ENCODE results near the gene FBXW11. TPM values are rescaled to one million over a fixed set of nuclear protein-coding genes. Genes with fewer than 3 reads are reported as not detected.

Gene FBXW11
- total and polyA plus RNA-seq, 3 donors from 2014 or later, result 46.3 to 61.8 (median 60.6) TPM

GRCh38 chr5:171868236-171868635, 138.2 kb downstream of the FBXW11 start:
- 74 to 81% methylated on average over 2 of the region's 2 CpGs for WGBS, 2 donors
- no peaks in the 10 kb centered on the region for H3K36me3 ChIP-seq (ENCODE audit: low read depth, missing control alignments)
- no peaks in the 10 kb centered on the region for H3K4me1 ChIP-seq
- no peak overlapping the region for H3K27ac ChIP-seq
- DNase-seq, result no peak
- intact Hi-C loops (cut with DNase I; ENCODE audit: low total_unique reads), result no loop called here
- H3K4me3 ChIP-seq, result no peak overlapping the region
- no peaks in the 10 kb centered on the region for H3K9me3 ChIP-seq
- TF ChIP-seq CTCF (IDR thresholded peaks at IDR 0.05), result no peak
- TF ChIP-seq POLR2A (IDR thresholded peaks at IDR 0.05), result no peak
- H3K27me3 ChIP-seq, result no peaks in the 10 kb centered on the region

- H3K4me1 ChIP-seq, result no peaks in the 10 kb centered on the region
- H3K4me3 ChIP-seq, result no peak overlapping the region
- intact Hi-C loops (cut with DNase I; ENCODE audit: low total_unique reads), result no loop called here
- no peaks in the 10 kb centered on the region for H3K27me3 ChIP-seq
- WGBS, 2 donors, result 93 to 96% methylated on average over 1 of the region's 1 CpG
- no peak for DNase-seq
- H3K36me3 ChIP-seq (ENCODE audit: low read depth, missing control alignments), result no peaks in the 10 kb centered on the region
- no peaks in the 10 kb centered on the region for H3K9me3 ChIP-seq
- H3K27ac ChIP-seq, result no peak overlapping the region
- TF ChIP-seq CTCF (IDR thresholded peaks at IDR 0.05) (no peak), POLR2A (IDR thresholded peaks at IDR 0.05) (no peak)
Observed at GRCh38 chr5:171867786-171868185, 138.7 kb downstream of the FBXW11 start.

GRCh38 chr5:171865471-171865870, 141.0 kb downstream of the FBXW11 start:
- no peaks in the 10 kb centered on the region for H3K4me1 ChIP-seq
- H3K9me3 ChIP-seq, result no peaks in the 10 kb centered on the region
- no peak for DNase-seq
- WGBS, 2 donors, result 86 to 87% methylated on average over 6 of the region's 6 CpGs
- H3K27ac ChIP-seq, result no peak overlapping the region
- intact Hi-C loops (cut with DNase I; ENCODE audit: low total_unique reads), result no loop called here
- no peak overlapping the region for H3K4me3 ChIP-seq
- no peaks in the 10 kb centered on the region for H3K27me3 ChIP-seq
- H3K36me3 ChIP-seq (ENCODE audit: low read depth, missing control alignments), result no peaks in the 10 kb centered on the region
- TF ChIP-seq CTCF (IDR thresholded peaks at IDR 0.05) (no peak), POLR2A (IDR thresholded peaks at IDR 0.05) (no peak)

DNA sequence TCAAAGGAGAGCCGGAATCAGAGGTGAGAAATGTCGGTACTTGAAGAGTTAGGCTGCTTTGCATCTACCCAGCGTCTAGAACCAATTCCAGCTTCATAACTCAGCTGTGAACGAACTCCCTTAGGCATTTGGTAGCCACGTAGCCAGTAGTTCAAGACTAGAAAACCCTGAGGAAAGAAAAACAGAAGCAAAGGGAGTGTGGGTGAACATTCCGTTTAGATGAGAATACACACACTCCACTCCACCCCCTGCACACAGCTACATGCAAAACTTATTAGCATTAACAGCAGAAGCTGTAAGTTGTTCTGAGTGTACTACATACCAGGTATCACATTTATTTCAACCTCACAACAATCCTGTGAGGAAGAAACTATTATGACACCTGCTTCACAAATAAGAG, 142.5 kb downstream of the FBXW11 start:
- Histone ChIP-seq H3K4me1 (no peaks in the 10 kb centered on the region), H3K27ac (no peak overlapping the region), H3K4me3 (no peak overlapping the region), H3K9me3 (no peaks in the 10 kb centered on the region), H3K36me3 (ENCODE audit: low read depth, missing control alignments) (no peaks in the 10 kb centered on the region), H3K27me3 (no peaks in the 10 kb centered on the region)
- no peak for TF ChIP-seq POLR2A (IDR thresholded peaks at IDR 0.05)
- no peak for TF ChIP-seq CTCF (IDR thresholded peaks at IDR 0.05)
- DNase-seq, result no peak
- intact Hi-C loops (cut with DNase I; ENCODE audit: low total_unique reads), result no loop called here
- WGBS, 2 donors, result 77 to 83% methylated on average over 6 of the region's 6 CpGs

GRCh38 chr5:171862624-171863023, 143.8 kb downstream of the FBXW11 start:
- no peaks in the 10 kb centered on the region for H3K36me3 ChIP-seq (ENCODE audit: low read depth, missing control alignments)
- H3K27me3 ChIP-seq, result no peaks in the 10 kb centered on the region
- no peak overlapping the region for H3K27ac ChIP-seq
- no peaks in the 10 kb centered on the region for H3K4me1 ChIP-seq
- intact Hi-C loops (cut with DNase I; ENCODE audit: low total_unique reads), result no loop called here
- no peak for DNase-seq
- WGBS, 2 donors, result 90 to 97% methylated on average over 4 of the region's 4 CpGs
- no peaks in the 10 kb centered on the region for H3K9me3 ChIP-seq
- no peak for TF ChIP-seq POLR2A (IDR thresholded peaks at IDR 0.05)
- TF ChIP-seq CTCF (IDR thresholded peaks at IDR 0.05), result no peak
- no peak overlapping the region for H3K4me3 ChIP-seq
